Memory B cell (primary cell): ENCODE measurements around the gene ANKRD34A.

Source experiments
- ATAC-seq: fragments of 150-1000 bp; cut with Tn5 transposase; 2 replicates; pipeline ENCODE4 v1.10.0; 2021; ENCODE audit warnings: low read depth, mild to moderate bottlenecking, moderate library complexity
- DNase-seq, 2 donors: peaks; one replicate each; pipeline ENCODE4 v3.0.0; 2022; ENCODE audit warnings: low spot score in 2 of 2
- H3K27ac Mint-ChIP-seq: one replicate; pipeline ENCODE4 v1.8.0; 2022; ENCODE audit warnings: mild to moderate bottlenecking, moderate library complexity, mixed read lengths
- H3K27me3 Mint-ChIP-seq: one replicate; pipeline ENCODE4 v1.8.0; 2022; ENCODE audit warnings: mixed read lengths
- H3K36me3 Mint-ChIP-seq: one replicate; pipeline ENCODE4 v1.8.0; 2022; ENCODE audit warnings: mild to moderate bottlenecking, mixed read lengths
- H3K4me1 Mint-ChIP-seq: one replicate; pipeline ENCODE4 v1.8.0; 2022; ENCODE audit warnings: mixed read lengths
- H3K4me3 Mint-ChIP-seq: one replicate; pipeline ENCODE4 v1.8.0; 2022; ENCODE audit warnings: mild to moderate bottlenecking, moderate library complexity, mixed read lengths
- H3K9me3 Mint-ChIP-seq: one replicate; pipeline ENCODE4 v1.8.0; 2022; ENCODE audit warnings: mixed read lengths

ANKRD34A gene

GRCh38 chr1:145983206-145983675 is 18.9 kb upstream of the ANKRD34A start:
- peaks cover 56% of the 10 kb centered on the region for H3K4me1 Mint-ChIP-seq

GRCh38 chr1:145982010-145982723 is 17.8 kb upstream of the ANKRD34A start:
- Mint-ChIP-seq H3K4me1 (peaks cover 58% of the 10 kb centered on the region), H3K27ac (no peak overlapping the region), H3K36me3 (no peaks in the 10 kb centered on the region), H3K4me3 (no peak overlapping the region), H3K9me3 (no peaks in the 10 kb centered on the region), H3K27me3 (no peaks in the 10 kb centered on the region)
- no peak for DNase-seq
- no peak for ATAC-seq

More at GRCh38 chr1:145983206-145983675, 18.9 kb upstream of the ANKRD34A start:
- Mint-ChIP-seq H3K4me3 (peak overlapping the region; percentile 6), H3K27ac (no peak overlapping the region), H3K27me3 (no peaks in the 10 kb centered on the region), H3K9me3 (no peaks in the 10 kb centered on the region), H3K36me3 (no peaks in the 10 kb centered on the region)
- DNase-seq (no peak), ATAC-seq (no peak)

GRCh38 chr1:145980457-145980994 is 16.2 kb upstream of the ANKRD34A start:
- DNase-seq = no peak
- no peak for ATAC-seq
- Mint-ChIP-seq H3K27me3 (no peaks in the 10 kb centered on the region), H3K9me3 (no peaks in the 10 kb centered on the region), H3K4me1 (peaks cover 54% of the 10 kb centered on the region), H3K27ac (no peak overlapping the region), H3K36me3 (no peaks in the 10 kb centered on the region), H3K4me3 (no peak overlapping the region)

GRCh38 chr1:145979746-145980456 is 15.5 kb upstream of the ANKRD34A start:
- ATAC-seq = peak; percentile 22
- H3K4me3 Mint-ChIP-seq = no peak overlapping the region
- H3K4me1 Mint-ChIP-seq = peaks cover 49% of the 10 kb centered on the region
- peaks cover 6% of the 10 kb centered on the region for H3K36me3 Mint-ChIP-seq
- H3K27ac Mint-ChIP-seq = no peak overlapping the region
- H3K9me3 Mint-ChIP-seq = no peaks in the 10 kb centered on the region
- no peaks in the 10 kb centered on the region for H3K27me3 Mint-ChIP-seq
- DNase-seq = no peak

GRCh38 chr1:145978854-145979745 is 14.7 kb upstream of the ANKRD34A start:
- no peaks in the 10 kb centered on the region for H3K27me3 Mint-ChIP-seq
- no peaks in the 10 kb centered on the region for H3K9me3 Mint-ChIP-seq
- H3K4me1 Mint-ChIP-seq = peaks cover 43% of the 10 kb centered on the region
- peaks cover 7% of the 10 kb centered on the region for H3K36me3 Mint-ChIP-seq
- DNase-seq (peak; percentile 55 to 75), ATAC-seq (peak; percentile 83)
- H3K27ac Mint-ChIP-seq = no peak overlapping the region
- H3K4me3 Mint-ChIP-seq = no peak overlapping the region

- H3K4me1 Mint-ChIP-seq = peaks cover 37% of the 10 kb centered on the region
- no peak for ATAC-seq
- no peak for DNase-seq
- no peaks in the 10 kb centered on the region for H3K9me3 Mint-ChIP-seq
- H3K4me3 Mint-ChIP-seq = no peak overlapping the region
- peaks cover 7% of the 10 kb centered on the region for H3K36me3 Mint-ChIP-seq
- no peak overlapping the region for H3K27ac Mint-ChIP-seq
- H3K27me3 Mint-ChIP-seq = no peaks in the 10 kb centered on the region
Observed at GRCh38 chr1:145978471-145978853, 14.1 kb upstream of the ANKRD34A start.

GRCh38 chr1:145977486-145978470 is 13.4 kb upstream of the ANKRD34A start:
- H3K9me3 Mint-ChIP-seq = no peaks in the 10 kb centered on the region
- H3K4me3 Mint-ChIP-seq = no peak overlapping the region
- ATAC-seq = peak; percentile 30

GRCh38 chr1:145977016-145977415 is 12.6 kb upstream of the ANKRD34A start:
- DNase-seq (no peak), ATAC-seq (no peak)
- peaks cover 7% of the 10 kb centered on the region for H3K36me3 Mint-ChIP-seq
- no peaks in the 10 kb centered on the region for H3K9me3 Mint-ChIP-seq
- H3K27ac Mint-ChIP-seq = no peak overlapping the region
- no peaks in the 10 kb centered on the region for H3K27me3 Mint-ChIP-seq
- H3K4me1 Mint-ChIP-seq = peaks cover 28% of the 10 kb centered on the region
- no peak overlapping the region for H3K4me3 Mint-ChIP-seq

More at GRCh38 chr1:145977486-145978470, 13.4 kb upstream of the ANKRD34A start:
- H3K27me3 Mint-ChIP-seq = no peaks in the 10 kb centered on the region
- DNase-seq = peak; percentile 59 to 67
- peaks cover 35% of the 10 kb centered on the region for H3K4me1 Mint-ChIP-seq
- no peak overlapping the region for H3K27ac Mint-ChIP-seq
- H3K36me3 Mint-ChIP-seq = peaks cover 7% of the 10 kb centered on the region

GRCh38 chr1:145975216-145975615 is 10.8 kb upstream of the ANKRD34A start:
- H3K27ac Mint-ChIP-seq = peak overlapping the region; percentile 49
- H3K4me3 Mint-ChIP-seq = no peak overlapping the region
- H3K9me3 Mint-ChIP-seq = no peaks in the 10 kb centered on the region
- ATAC-seq (no peak), DNase-seq (no peak)
- H3K4me1 Mint-ChIP-seq = peaks cover 23% of the 10 kb centered on the region
- H3K36me3 Mint-ChIP-seq = peaks cover 7% of the 10 kb centered on the region
- H3K27me3 Mint-ChIP-seq = no peaks in the 10 kb centered on the region

- H3K27ac Mint-ChIP-seq = peak overlapping the region; percentile 49
- ATAC-seq = no peak
Observed at GRCh38 chr1:145974721-145975120, 10.3 kb upstream of the ANKRD34A start.

GRCh38 chr1:145972580-145972979 is 8.2 kb upstream of the ANKRD34A start:
- Mint-ChIP-seq H3K27me3 (no peaks in the 10 kb centered on the region), H3K4me1 (peaks cover 16% of the 10 kb centered on the region), H3K9me3 (no peaks in the 10 kb centered on the region), H3K4me3 (no peak overlapping the region), H3K27ac (no peak overlapping the region), H3K36me3 (peaks cover 10% of the 10 kb centered on the region)
- ATAC-seq (no peak), DNase-seq (no peak)

More at GRCh38 chr1:145974721-145975120, 10.3 kb upstream of the ANKRD34A start:
- Mint-ChIP-seq H3K4me1 (peaks cover 23% of the 10 kb centered on the region), H3K4me3 (no peak overlapping the region), H3K9me3 (no peaks in the 10 kb centered on the region), H3K36me3 (peaks cover 7% of the 10 kb centered on the region), H3K27me3 (no peaks in the 10 kb centered on the region)
- DNase-seq = no peak

- H3K27ac Mint-ChIP-seq = no peak overlapping the region
Observed at GRCh38 chr1:145967288-145967687, 2.9 kb upstream of the ANKRD34A start.

More at GRCh38 chr1:145967288-145967687, 2.9 kb upstream of the ANKRD34A start:
- Mint-ChIP-seq H3K36me3 (peaks cover 6% of the 10 kb centered on the region), H3K9me3 (no peaks in the 10 kb centered on the region), H3K4me3 (no peak overlapping the region), H3K27me3 (no peaks in the 10 kb centered on the region), H3K4me1 (peaks cover 25% of the 10 kb centered on the region)
- no peak for DNase-seq
- ATAC-seq = no peak
